ENCODE measurements around the gene DHPS.
"Not testable (repeated sequence)": the region's sequence is repeated elsewhere in the genome, so short reads cannot be mapped to it uniquely, and the experiment has no call there.

Gene DHPS

GRCh38 chr19:12681074-12681987, at the start of gene DHPS:
DHPS (minus strand) TSS chr19:12681880; CDS start chr19:12681766, 114 bp downstream.
- DNase-seq = peak; percentile 97

GRCh38 chr19:12731337-12731736, 49.7 kb upstream of the DHPS start:
- DNase-seq = no peak

- DNase-seq = no peak
These were observed 48.4 kb upstream of the DHPS start for GRCh38 chr19:12730064-12730463.

GRCh38 chr19:12727745-12728433, 46.2 kb upstream of the DHPS start:
- DNase-seq = no peak

GRCh38 chr19:12726988-12727316, 45.3 kb upstream of the DHPS start:
- DNase-seq = no peak

GRCh38 chr19:12725612-12726011, 43.9 kb upstream of the DHPS start:
- not testable (repeated sequence) for DNase-seq

- peak; percentile 79 for DNase-seq
These were observed 42.2 kb upstream of the DHPS start, which contains the start of gene TNPO2 for GRCh38 chr19:12723641-12724426. TNPO2 (minus strand) TSS chr19:12723932; CDS start chr19:12720977, 2,955 bp downstream.

- no peak for DNase-seq
These were observed 41.6 kb upstream of the DHPS start for GRCh38 chr19:12723381-12723640.

GRCh38 chr19:12722566-12723380, 41.1 kb upstream of the DHPS start:
- DNase-seq = peak; percentile 98

- DNase-seq = peak; percentile 26
These were observed 40.2 kb upstream of the DHPS start for GRCh38 chr19:12721656-12722565.

- no peak for DNase-seq
These were observed 39.4 kb upstream of the DHPS start for GRCh38 chr19:12720851-12721655.

- DNase-seq = no peak
These were observed 38.6 kb upstream of the DHPS start for GRCh38 chr19:12720296-12720695.

GRCh38 chr19:12715929-12716328, 34.2 kb upstream of the DHPS start:
- no peak for DNase-seq

GRCh38 chr19:12715102-12715501, 33.4 kb upstream of the DHPS start:
- no peak for DNase-seq

- not testable (repeated sequence) for DNase-seq
These were observed 31.6 kb upstream of the DHPS start for GRCh38 chr19:12713304-12713703.

- DNase-seq = not testable (repeated sequence)
These were observed 30.4 kb upstream of the DHPS start for GRCh38 chr19:12712077-12712476.

- no peak for DNase-seq
These were observed 29.5 kb upstream of the DHPS start for GRCh38 chr19:12711187-12711586.

- no peak for DNase-seq
These were observed 27.0 kb upstream of the DHPS start for GRCh38 chr19:12708641-12709040.

GRCh38 chr19:12706332-12706718, 24.6 kb upstream of the DHPS start:
- no peak for DNase-seq

- DNase-seq = no peak
These were observed 24.1 kb upstream of the DHPS start for GRCh38 chr19:12705654-12706331.
